SH-SY5Y (cell line): ENCODE data around the gene ZNF334.

Source experiments
- GATA2 ChIP-seq: IDR thresholded peaks from 2 replicates; pipeline ENCODE4 v1.6.1; 2011; ENCODE audit warnings: mild to moderate bottlenecking, low read depth, low read length
- GATA3 ChIP-seq: IDR thresholded peaks from 2 replicates; pipeline ENCODE4 v1.6.1; 2011; ENCODE audit warnings: low read depth, mild to moderate bottlenecking, low read length, moderate library complexity

- TF ChIP-seq GATA2 (no peak), GATA3 (no peak)
Measured at GRCh38 chr20:46543959-46544358, 30.6 kb upstream of the ZNF334 start.
